ENCODE data around the gene RIPOR2. TPM values are rescaled to one million over a fixed set of nuclear protein-coding genes. Genes with fewer than 3 reads are reported as not detected.

The RIPOR2 gene
- total and polyA plus RNA-seq, 2 donors (not counting 3 experiments of a cell fraction or from before 2014, with no cell fraction given) = 0.10 TPM; not detected in 1

- H3K4me3 ChIP-seq (replicated peaks in 1 of 3; ENCODE audit: insufficient read depth in 1 of 3, low read depth in 1 of 3, low read length in 3 of 3) = no peak overlapping the region
- H3K9ac ChIP-seq (replicated peaks; ENCODE audit: extremely low read depth, insufficient read depth, low read length) = no peak overlapping the region
- intact Hi-C loops (cut with micrococcal nuclease) = no loop called here
- no peaks in the 10 kb centered on the region for H3K9me1 ChIP-seq (replicated peaks; ENCODE audit: control insufficient read depth, extremely low read depth, insufficient read depth, low read length)
- no peak overlapping the region for H3K4me2 ChIP-seq (ENCODE audit: insufficient read depth, low read length)
- no peak for TF ChIP-seq EZH2 (IDR thresholded peaks at IDR 0.05; ENCODE audit: borderline replicate concordance, low read depth, low read length, severe bottlenecking)
- TF ChIP-seq FOS (IDR thresholded peaks at IDR 0.05; ENCODE audit: borderline replicate concordance, insufficient read depth, low read length) = no peak
- no peak for TF ChIP-seq MYC (IDR thresholded peaks at IDR 0.05; ENCODE audit: low read depth, low read length)
- TF ChIP-seq GATA2 (IDR thresholded peaks at IDR 0.05; ENCODE audit: insufficient read depth, insufficient read length, low read depth, low read length) = no peak
- no peak for TF ChIP-seq POLR2AphosphoS5 (IDR thresholded peaks at IDR 0.05; ENCODE audit: insufficient read depth, low read depth, low read length)
- no peak for TF ChIP-seq JUN (IDR thresholded peaks at IDR 0.05; ENCODE audit: borderline replicate concordance, insufficient read depth, insufficient read length, low read depth)
- TF ChIP-seq CTCF (IDR thresholded peaks at IDR 0.05; ENCODE audit: extremely low read depth in 1 of 2, insufficient read depth in 1 of 2, low read depth in 1 of 2, low read length in 2 of 2) = no peak
- no peak for TF ChIP-seq MAX (IDR thresholded peaks at IDR 0.05; ENCODE audit: insufficient read depth, insufficient read length)
- TF ChIP-seq POLR2A (IDR thresholded peaks at IDR 0.05; ENCODE audit: low read depth, low read length) = no peak
- FAIRE-seq (no peak), DNase-seq (ENCODE audit: low read depth, low spot score) (no peak)
- no peak overlapping the region for H3K27ac ChIP-seq (ENCODE audit: insufficient read depth, low read depth, low read length)
- no peaks in the 10 kb centered on the region for H3K9me3 ChIP-seq (replicated peaks; ENCODE audit: control insufficient read depth, insufficient read depth, low read length)
- CTCF ChIA-PET = interaction anchor here (0.7 to 0.9 kb wide), 2 partner anchors 9 to 12 kb away, joined by 3 read pairs; no protein-coding TSS in a partner anchor
- BruUV-seq (replicated peaks) = no TSS peak
- no peak overlapping the region for H2AFZ ChIP-seq (ENCODE audit: low read depth, low read length)
- H3K4me1 ChIP-seq (ENCODE audit: control insufficient read depth, extremely low read depth, insufficient read depth, low read length) = no peaks in the 10 kb centered on the region
- peaks cover 0 to 2% of the 10 kb centered on the region in 2 experiments for H3K27me3 ChIP-seq (ENCODE audit: control insufficient read depth in 2 of 2, insufficient read depth in 2 of 2, low read length in 2 of 2)
- no peaks in the 10 kb centered on the region for H4K20me1 ChIP-seq (replicated peaks; ENCODE audit: control insufficient read depth, extremely low read depth, insufficient read depth, low read length)
- H3K36me3 ChIP-seq (ENCODE audit: control insufficient read depth in 2 of 2, extremely low read depth in 1 of 2, insufficient read depth in 2 of 2, low read length in 2 of 2) = no peaks in the 10 kb centered on the region
- POLR2A ChIA-PET = no interaction called here
- dilution Hi-C loops (cut with MboI; ENCODE audit: extremely low pct_ligation_motif_present, low sequenced_read_pairs) = no loop called here
- no peaks in the 10 kb centered on the region for H3K79me2 ChIP-seq (ENCODE audit: control insufficient read depth, insufficient read depth, low read length)
These were observed 126.0 kb downstream of the RIPOR2 start for GRCh38 chr6:24809728-24810127.

Measured in endothelial cell of umbilical vein (primary cell).